ENCODE data around the gene NMRK1.

DNA sequence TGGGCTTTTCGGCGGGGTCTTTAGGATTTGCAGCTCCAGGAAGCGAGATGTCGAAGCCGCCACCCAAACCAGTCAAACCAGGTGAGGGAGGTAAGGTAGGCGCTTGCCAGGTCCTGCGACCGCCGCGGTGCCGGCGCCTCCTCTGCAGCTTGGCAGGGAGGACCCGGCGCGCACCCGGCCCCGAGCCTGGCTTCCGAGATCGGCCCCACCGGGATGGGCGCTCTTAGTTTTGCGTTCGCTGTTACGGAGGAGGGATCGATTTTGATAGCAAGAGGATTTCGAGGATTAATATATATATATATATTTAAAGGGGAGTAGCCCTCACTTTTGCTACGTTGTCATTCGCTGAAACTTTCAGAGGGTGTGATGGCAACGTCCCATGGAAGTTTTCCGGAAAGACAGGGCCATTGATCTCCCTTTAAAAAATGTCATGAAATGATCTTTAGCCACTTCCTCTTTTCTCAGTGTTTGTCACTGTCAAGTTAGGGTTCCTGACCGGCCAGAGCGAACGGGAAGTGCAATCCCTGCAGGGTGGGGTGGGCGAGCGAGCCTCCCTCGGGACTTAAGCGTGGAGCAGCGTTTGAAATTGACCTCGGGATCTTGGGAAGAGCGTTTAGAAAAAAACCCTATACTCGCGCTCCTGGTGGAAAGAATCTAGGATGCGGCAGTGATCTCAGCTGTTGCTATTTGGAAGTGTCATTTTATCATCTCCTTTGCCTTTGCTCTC is 854 bp upstream of the NMRK1 start:
- TF ChIP-seq POLR2A (IDR thresholded peaks at IDR 0.05), result no peak
- TF ChIP-seq, protein P1, sequence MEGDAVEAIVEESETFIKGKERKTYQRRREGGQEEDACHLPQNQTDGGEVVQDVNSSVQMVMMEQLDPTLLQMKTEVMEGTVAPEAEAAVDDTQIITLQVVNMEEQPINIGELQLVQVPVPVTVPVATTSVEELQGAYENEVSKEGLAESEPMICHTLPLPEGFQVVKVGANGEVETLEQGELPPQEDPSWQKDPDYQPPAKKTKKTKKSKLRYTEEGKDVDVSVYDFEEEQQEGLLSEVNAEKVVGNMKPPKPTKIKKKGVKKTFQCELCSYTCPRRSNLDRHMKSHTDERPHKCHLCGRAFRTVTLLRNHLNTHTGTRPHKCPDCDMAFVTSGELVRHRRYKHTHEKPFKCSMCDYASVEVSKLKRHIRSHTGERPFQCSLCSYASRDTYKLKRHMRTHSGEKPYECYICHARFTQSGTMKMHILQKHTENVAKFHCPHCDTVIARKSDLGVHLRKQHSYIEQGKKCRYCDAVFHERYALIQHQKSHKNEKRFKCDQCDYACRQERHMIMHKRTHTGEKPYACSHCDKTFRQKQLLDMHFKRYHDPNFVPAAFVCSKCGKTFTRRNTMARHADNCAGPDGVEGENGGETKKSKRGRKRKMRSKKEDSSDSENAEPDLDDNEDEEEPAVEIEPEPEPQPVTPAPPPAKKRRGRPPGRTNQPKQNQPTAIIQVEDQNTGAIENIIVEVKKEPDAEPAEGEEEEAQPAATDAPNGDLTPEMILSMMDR (IDR thresholded peaks at IDR 0.05), result no peak

All from lower leg skin (tissue), 3 donors.